Thyroid gland (tissue), 4 donors: ENCODE measurements around the gene CSRP2.

Experiments
- POLR2A ChIP-seq, 2 donors: fragments of 450-650 bp; IDR thresholded peaks; one replicate each; pipeline ENCODE4 v1.6.1; 2017; ENCODE audit warnings: antibody characterized with exemption in 2 of 2, mild to moderate bottlenecking in 2 of 2, moderate library complexity in 1 of 2
- TF ChIP-seq, protein P1 (sequence below), 6 experiments: fragments of 200-600 bp in 3 of 6; fragments of 450-650 bp in 3 of 6; sonication (generic) in 3 of 6; IDR thresholded peaks; one replicate each; pipeline ENCODE4 v1.5.1; 2016 to 2019; ENCODE audit warnings: antibody characterized with exemption in 6 of 6, mild to moderate bottlenecking in 2 of 6, inconsistent platforms in 1 of 6, moderate library complexity in 1 of 6

DNA sequence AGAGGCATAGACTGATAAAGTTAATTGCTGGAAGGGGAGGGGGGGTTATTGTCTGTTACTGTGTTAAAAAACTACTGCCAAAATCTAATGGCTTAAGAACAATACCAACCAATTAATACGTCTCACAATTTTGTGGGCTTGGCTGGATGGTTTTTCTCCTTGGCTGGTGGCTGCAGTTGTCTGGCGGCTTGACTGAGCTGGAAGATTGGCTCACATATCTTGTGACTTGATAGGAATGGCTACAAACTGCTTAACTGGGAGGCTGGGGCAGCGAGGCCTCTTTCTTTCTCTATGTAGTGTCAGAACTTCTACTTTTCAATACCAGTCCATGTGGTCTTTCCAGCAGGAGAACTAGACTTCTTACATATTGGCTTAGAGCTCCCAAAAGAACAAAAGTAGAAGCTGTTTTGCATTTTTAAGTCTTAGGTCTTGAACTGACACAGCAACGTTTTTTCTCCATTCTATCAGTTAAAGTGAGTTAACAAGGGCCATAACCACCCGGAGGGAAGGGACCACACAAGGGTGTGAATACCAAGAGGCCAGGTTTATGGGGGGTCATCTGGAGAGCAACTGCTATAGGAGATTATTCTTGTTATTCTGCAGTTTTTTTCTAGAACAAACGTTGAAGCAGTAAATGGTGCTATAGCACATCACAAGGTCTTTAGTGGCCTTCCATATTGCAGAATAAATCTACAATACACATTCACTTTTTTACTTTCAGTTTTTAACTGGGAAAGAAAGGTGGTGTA lies 68.0 kb downstream of the CSRP2 start:
- TF ChIP-seq, protein P1, sequence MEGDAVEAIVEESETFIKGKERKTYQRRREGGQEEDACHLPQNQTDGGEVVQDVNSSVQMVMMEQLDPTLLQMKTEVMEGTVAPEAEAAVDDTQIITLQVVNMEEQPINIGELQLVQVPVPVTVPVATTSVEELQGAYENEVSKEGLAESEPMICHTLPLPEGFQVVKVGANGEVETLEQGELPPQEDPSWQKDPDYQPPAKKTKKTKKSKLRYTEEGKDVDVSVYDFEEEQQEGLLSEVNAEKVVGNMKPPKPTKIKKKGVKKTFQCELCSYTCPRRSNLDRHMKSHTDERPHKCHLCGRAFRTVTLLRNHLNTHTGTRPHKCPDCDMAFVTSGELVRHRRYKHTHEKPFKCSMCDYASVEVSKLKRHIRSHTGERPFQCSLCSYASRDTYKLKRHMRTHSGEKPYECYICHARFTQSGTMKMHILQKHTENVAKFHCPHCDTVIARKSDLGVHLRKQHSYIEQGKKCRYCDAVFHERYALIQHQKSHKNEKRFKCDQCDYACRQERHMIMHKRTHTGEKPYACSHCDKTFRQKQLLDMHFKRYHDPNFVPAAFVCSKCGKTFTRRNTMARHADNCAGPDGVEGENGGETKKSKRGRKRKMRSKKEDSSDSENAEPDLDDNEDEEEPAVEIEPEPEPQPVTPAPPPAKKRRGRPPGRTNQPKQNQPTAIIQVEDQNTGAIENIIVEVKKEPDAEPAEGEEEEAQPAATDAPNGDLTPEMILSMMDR (IDR thresholded peaks at IDR 0.05) = no peak
- no peak for TF ChIP-seq POLR2A (IDR thresholded peaks at IDR 0.05)
